Measurements from ENCODE around the gene GOLT1A.
"Not testable (repeated sequence)": the region's sequence is repeated elsewhere in the genome, so short reads cannot be mapped to it uniquely, and the experiment has no call there.

The GOLT1A gene

DNA sequence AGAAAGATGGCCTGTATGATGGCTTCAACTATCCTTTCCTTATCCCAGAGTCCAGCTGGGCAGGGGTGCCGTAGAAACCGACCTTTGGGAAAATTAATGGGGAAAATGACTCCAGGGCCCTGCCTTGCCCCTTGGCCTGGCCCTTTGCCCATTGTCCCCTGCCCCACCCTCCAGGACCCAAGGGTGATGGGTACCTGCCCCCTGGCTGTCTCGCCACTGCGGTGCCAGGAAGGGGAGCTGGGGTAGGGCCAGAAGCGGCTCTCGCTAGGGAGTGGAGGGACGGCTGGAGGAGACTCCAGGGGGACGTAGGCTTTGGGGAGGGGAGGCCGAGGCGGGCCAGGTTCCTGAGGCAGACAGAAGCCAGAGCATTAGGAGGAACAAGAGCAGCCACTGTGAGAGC lies 29.1 kb upstream of the GOLT1A start:
- TF ChIP-seq, protein P1, sequence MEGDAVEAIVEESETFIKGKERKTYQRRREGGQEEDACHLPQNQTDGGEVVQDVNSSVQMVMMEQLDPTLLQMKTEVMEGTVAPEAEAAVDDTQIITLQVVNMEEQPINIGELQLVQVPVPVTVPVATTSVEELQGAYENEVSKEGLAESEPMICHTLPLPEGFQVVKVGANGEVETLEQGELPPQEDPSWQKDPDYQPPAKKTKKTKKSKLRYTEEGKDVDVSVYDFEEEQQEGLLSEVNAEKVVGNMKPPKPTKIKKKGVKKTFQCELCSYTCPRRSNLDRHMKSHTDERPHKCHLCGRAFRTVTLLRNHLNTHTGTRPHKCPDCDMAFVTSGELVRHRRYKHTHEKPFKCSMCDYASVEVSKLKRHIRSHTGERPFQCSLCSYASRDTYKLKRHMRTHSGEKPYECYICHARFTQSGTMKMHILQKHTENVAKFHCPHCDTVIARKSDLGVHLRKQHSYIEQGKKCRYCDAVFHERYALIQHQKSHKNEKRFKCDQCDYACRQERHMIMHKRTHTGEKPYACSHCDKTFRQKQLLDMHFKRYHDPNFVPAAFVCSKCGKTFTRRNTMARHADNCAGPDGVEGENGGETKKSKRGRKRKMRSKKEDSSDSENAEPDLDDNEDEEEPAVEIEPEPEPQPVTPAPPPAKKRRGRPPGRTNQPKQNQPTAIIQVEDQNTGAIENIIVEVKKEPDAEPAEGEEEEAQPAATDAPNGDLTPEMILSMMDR (conservative IDR thresholded peaks at IDR 0.05): no peak
- H3K27ac ChIP-seq: no peak overlapping the region

DNA sequence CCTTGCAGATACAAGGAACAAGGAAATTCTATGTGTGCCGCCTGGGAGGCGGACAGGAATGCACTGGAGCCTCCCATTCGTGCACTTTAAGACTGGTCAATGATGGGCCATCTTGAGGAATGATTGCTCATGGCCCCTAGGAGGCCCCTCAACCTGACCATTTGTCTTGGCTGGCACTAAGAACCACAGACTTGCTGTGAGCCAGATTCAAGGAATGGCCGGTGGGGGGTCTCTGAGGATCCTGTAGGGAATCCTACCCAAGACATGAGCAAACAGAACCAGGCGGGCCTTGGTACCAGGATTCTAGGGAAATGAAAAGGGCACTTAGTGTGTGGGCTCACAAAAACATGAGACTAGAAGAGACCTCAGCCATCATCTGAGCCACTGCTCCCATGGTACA lies 28.1 kb upstream of the GOLT1A start:
- TF ChIP-seq, protein P1 (conservative IDR thresholded peaks at IDR 0.05): no peak

DNA sequence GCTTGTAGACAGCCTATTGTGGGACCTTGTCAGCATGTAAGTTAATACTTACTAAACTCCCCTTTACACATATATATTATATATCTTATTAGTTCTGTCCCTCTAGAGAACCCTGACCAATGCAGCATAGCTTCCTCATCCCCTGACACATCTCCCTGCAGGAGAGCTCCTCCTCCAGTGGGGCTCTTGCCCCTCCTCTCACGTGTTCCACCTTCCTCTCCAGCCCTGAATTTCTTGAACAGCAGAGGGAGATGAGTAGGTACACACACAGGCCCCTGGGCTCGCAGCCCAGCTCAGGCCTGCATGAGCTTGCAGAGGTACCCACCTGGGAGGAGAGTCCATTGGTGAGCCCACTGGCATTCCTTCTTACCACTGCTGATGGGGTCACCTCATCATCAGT lies 27.3 kb upstream of the GOLT1A start:
- no peak overlapping the region for H3K27ac ChIP-seq
- TF ChIP-seq, protein P1 (conservative IDR thresholded peaks at IDR 0.05): no peak

More for the DNA sequence above, 28.1 kb upstream of the GOLT1A start:
- no peak overlapping the region for H3K27ac ChIP-seq

- TF ChIP-seq, protein P1 (conservative IDR thresholded peaks at IDR 0.05): no peak
Measured at GRCh38 chr1:204240233-204240632, 26.4 kb upstream of the GOLT1A start.

GRCh38 chr1:204239401-204239800 lies 25.6 kb upstream of the GOLT1A start:
- not testable (repeated sequence) for H3K27ac ChIP-seq

More at GRCh38 chr1:204240233-204240632, 26.4 kb upstream of the GOLT1A start:
- no peak overlapping the region for H3K27ac ChIP-seq

GRCh38 chr1:204238520-204238919 lies 24.7 kb upstream of the GOLT1A start:
- H3K27ac ChIP-seq: not testable (repeated sequence)

GRCh38 chr1:204237515-204237914 lies 23.7 kb upstream of the GOLT1A start:
- H3K27ac ChIP-seq: not testable (repeated sequence)

GRCh38 chr1:204232526-204232925 lies 18.7 kb upstream of the GOLT1A start:
- no peak overlapping the region for H3K27ac ChIP-seq
- TF ChIP-seq, protein P1 (conservative IDR thresholded peaks at IDR 0.05): no peak

DNA sequence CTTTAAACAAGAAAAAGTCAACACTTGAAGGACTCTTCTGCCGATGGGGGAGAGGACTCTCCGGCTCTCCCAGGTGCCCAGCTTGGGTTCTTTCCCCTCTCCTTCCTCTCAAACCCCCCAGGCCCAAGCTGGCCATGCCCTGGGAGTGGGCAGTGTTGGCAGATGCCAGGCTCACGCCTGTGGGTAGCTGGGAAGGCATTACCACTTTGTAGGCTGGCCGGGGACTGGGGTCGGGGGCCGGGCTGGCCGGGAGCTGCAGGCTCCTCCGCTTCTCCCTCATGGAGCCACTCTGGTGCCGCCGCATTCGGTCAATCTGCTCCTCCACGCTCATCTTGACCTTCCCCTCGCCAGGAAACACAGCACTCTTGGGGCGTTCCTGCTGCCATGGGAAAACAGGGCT lies 16.4 kb upstream of the GOLT1A start:
- TF ChIP-seq, protein P1 (conservative IDR thresholded peaks at IDR 0.05): no peak

More for the DNA sequence above, 16.4 kb upstream of the GOLT1A start:
- no peak overlapping the region for H3K27ac ChIP-seq
